Endothelial cell of umbilical vein (primary cell): ENCODE results near the gene DUOX2. TPM values are rescaled to one million over a fixed set of nuclear protein-coding genes. Genes with fewer than 3 reads are reported as not detected.

ENCODE experiments used
- BruUV-seq: library from RNA; stranded (reverse); fragments of 400-500 nt; replicated peaks from 2 replicates; lab custom pipeline; 2021; lab: Mats Ljungman, UMichigan
- CTCF ChIA-PET: fragments of 300-600, 350-600 bp; sonication (Branson Sonifier 250); formaldehyde crosslinking; loops from one replicate; lab custom pipeline; 2021; ENCODE audit warnings: antibody characterized with exemption, inconsistent platforms; lab: Charles Lee
- POLR2A ChIA-PET: fragments of 300-600, 350-600 bp; sonication (Branson Sonifier 250); formaldehyde crosslinking; loops from one replicate; lab custom pipeline; 2021; ENCODE audit warnings: antibody characterized with exemption, inconsistent platforms; lab: Charles Lee
- DNase-seq: peaks from one replicate; pipeline ENCODE4 v3.0.0-alpha.2; 2011; ENCODE audit warnings: low read depth, low spot score
- FAIRE-seq: peaks from 2 replicates; lab custom pipeline; 2011; peaks lifted over from hg19 to GRCh38; lab: Jason Lieb, UNC
- H2AFZ ChIP-seq: 2 replicates; pipeline ENCODE4 v1.6.0; 2012; ENCODE audit warnings: low read depth, low read length, control low read depth, inconsistent platforms
- H3K27ac ChIP-seq: 2 replicates; pipeline ENCODE4 v1.5.1; 2011; ENCODE audit warnings: low read depth, mild to moderate bottlenecking, control low read depth, low read length, moderate library complexity; ENCODE audit not compliant: insufficient read depth
- H3K27me3 ChIP-seq, 2 experiments: 2 replicates each; pipeline versions ENCODE4 v1.6.0 to v1.6.1; 2011; ENCODE audit warnings: low read length in 2 of 2, mixed read lengths in 1 of 2; ENCODE audit not compliant: control insufficient read depth in 2 of 2, insufficient read depth in 2 of 2
- H3K36me3 ChIP-seq, 2 experiments: 2 replicates in 1 of 2; 3 replicates in 1 of 2; pipeline ENCODE4 v1.5.1; 2011; ENCODE audit warnings: low read length in 2 of 2, mild to moderate bottlenecking in 1 of 2, moderate library complexity in 1 of 2; ENCODE audit not compliant: control insufficient read depth in 2 of 2, insufficient read depth in 2 of 2; ENCODE audit errors: extremely low read depth in 1 of 2
- H3K4me1 ChIP-seq: 3 replicates; pipeline ENCODE4 v1.5.1; 2011; ENCODE audit warnings: mild to moderate bottlenecking, low read length; ENCODE audit not compliant: control insufficient read depth, insufficient read depth; ENCODE audit errors: extremely low read depth
- H3K4me2 ChIP-seq: 2 replicates; pipeline ENCODE4 v1.6.1; 2011; ENCODE audit warnings: low read length, control low read depth, mixed read lengths; ENCODE audit not compliant: insufficient read depth
- H3K4me3 ChIP-seq, 3 experiments: fragments of 200-600 bp in 1 of 3; sonication (generic), shearing (Covaris generic) in 1 of 3; replicated peaks in 1 of 3; 2 replicates each; pipeline ENCODE4 v1.5.1; 2011 to 2016; ENCODE audit warnings: control low read depth in 3 of 3, low read length in 3 of 3, mild to moderate bottlenecking in 2 of 3, inconsistent platforms in 1 of 3, low read depth in 1 of 3, moderate library complexity in 1 of 3; ENCODE audit not compliant: insufficient read depth in 1 of 3
- H3K79me2 ChIP-seq: 2 replicates; pipeline ENCODE4 v1.6.0; 2012; ENCODE audit warnings: low read length, inconsistent platforms; ENCODE audit not compliant: control insufficient read depth, insufficient read depth
- H3K9ac ChIP-seq: replicated peaks from 2 replicates; pipeline ENCODE3; 2011; ENCODE audit warnings: low read length, control low read depth; ENCODE audit not compliant: insufficient read depth; ENCODE audit errors: extremely low read depth
- H3K9me1 ChIP-seq: replicated peaks from 3 replicates; pipeline ENCODE4 v1.6.0; 2011; ENCODE audit warnings: mild to moderate bottlenecking, low read length; ENCODE audit not compliant: control insufficient read depth, insufficient read depth; ENCODE audit errors: extremely low read depth
- H3K9me3 ChIP-seq: replicated peaks from 2 replicates; pipeline ENCODE4 v1.5.1; 2012; ENCODE audit warnings: low read length, inconsistent platforms; ENCODE audit not compliant: control insufficient read depth, insufficient read depth
- H4K20me1 ChIP-seq: replicated peaks from 2 replicates; pipeline ENCODE3; 2011; ENCODE audit warnings: mild to moderate bottlenecking, low read length; ENCODE audit not compliant: control insufficient read depth, insufficient read depth; ENCODE audit errors: extremely low read depth
- CTCF ChIP-seq, 2 donors: IDR thresholded peaks; 1 replicate in 1 of 2; 2 replicates in 1 of 2; pipeline ENCODE4 v1.5.1; 2011; ENCODE audit warnings: low read length in 2 of 2, mild to moderate bottlenecking in 2 of 2, moderate library complexity in 2 of 2, control low read depth in 1 of 2, inconsistent platforms in 1 of 2, low read depth in 1 of 2; ENCODE audit not compliant: insufficient read depth in 1 of 2; ENCODE audit errors: extremely low read depth in 1 of 2
- FOS ChIP-seq: IDR thresholded peaks from 2 replicates; pipeline ENCODE4 v1.6.1; 2011; ENCODE audit warnings: mild to moderate bottlenecking, low read length, moderate library complexity, borderline replicate concordance; ENCODE audit not compliant: insufficient read depth
- GATA2 ChIP-seq: IDR thresholded peaks from 2 replicates; pipeline ENCODE4 v1.7.0; 2011; ENCODE audit warnings: low read depth, mild to moderate bottlenecking, moderate library complexity, mixed read lengths, low read length; ENCODE audit not compliant: insufficient read length, insufficient read depth
- JUN ChIP-seq: IDR thresholded peaks from 2 replicates; pipeline ENCODE4 v1.6.1; 2011; ENCODE audit warnings: borderline replicate concordance, low read depth; ENCODE audit not compliant: insufficient read length, insufficient read depth
- MAX ChIP-seq: IDR thresholded peaks from 2 replicates; pipeline ENCODE4 v1.6.1; 2011; ENCODE audit not compliant: insufficient read depth, insufficient read length
- POLR2AphosphoS5 ChIP-seq: IDR thresholded peaks from 2 replicates; pipeline ENCODE4 v1.6.1; 2012; ENCODE audit warnings: low read depth, mild to moderate bottlenecking, control low read depth, low read length, moderate library complexity; ENCODE audit not compliant: insufficient read depth
- dilution Hi-C: fragments of 300-500 bp; cut with MboI; formaldehyde crosslinking; loops from one replicate; pipeline ENCODE4 v1.15.0; 2019; ENCODE audit warnings: low sequenced_read_pairs; ENCODE audit not compliant: extremely low pct_ligation_motif_present
- intact Hi-C: fragments of 100-400 bp; cut with micrococcal nuclease; formaldehyde crosslinking; loops from one replicate; pipeline ENCODE4 v1.10.0; 2022
- polyA plus RNA-seq, 4 experiments: library from polyadenylated mRNA; depleted of rRNA in 3 of 4; stranded (reverse) in 3 of 4; unstranded in 1 of 4; fragments of >200 nt; gene quantifications; 2 replicates each; pipeline versions ENCODE4 v1.2.1 to v1.2.3, GENCODE V29; 2011 to 2012; ENCODE audit warnings: missing spikeins in 1 of 4
- total RNA-seq: library from RNA; stranded (reverse); gene quantifications from 2 replicates; pipeline ENCODE4 v1.2.3, GENCODE V29; 2021

Gene DUOX2
- total and polyA plus RNA-seq, 2 donors (not counting 3 experiments of a cell fraction or from before 2014, with no cell fraction given): 0.01 TPM; not detected in 1

- no TSS peak for BruUV-seq
- no peaks in the 10 kb centered on the region for H3K36me3 ChIP-seq
- ChIA-PET POLR2A (no interaction called here), CTCF (no interaction called here)
- H2AFZ ChIP-seq: no peak overlapping the region
- peaks cover 29 to 37% of the 10 kb centered on the region in 2 experiments for H3K27me3 ChIP-seq
- no peaks in the 10 kb centered on the region for H3K4me1 ChIP-seq
- intact Hi-C loops: no loop called here
- H3K9ac ChIP-seq: no peak overlapping the region
- TF ChIP-seq MAX: no peak
- TF ChIP-seq GATA2: no peak
- TF ChIP-seq POLR2AphosphoS5: no peak
- TF ChIP-seq JUN: no peak
- no peak for TF ChIP-seq CTCF (IDR thresholded peaks at IDR 0.05; ENCODE audit: extremely low read depth in 1 of 2, insufficient read depth in 1 of 2, low read depth in 1 of 2, low read length in 2 of 2)
- no peak for TF ChIP-seq FOS
- H3K9me1 ChIP-seq: no peaks in the 10 kb centered on the region
- no peak overlapping the region for H3K27ac ChIP-seq
- H3K79me2 ChIP-seq: no peaks in the 10 kb centered on the region
- H3K4me3 ChIP-seq: no peak overlapping the region
- H3K4me2 ChIP-seq: no peak overlapping the region
- FAIRE-seq (no peak), DNase-seq (no peak)
- dilution Hi-C loops: no loop called here
- no peaks in the 10 kb centered on the region for H4K20me1 ChIP-seq
- no peaks in the 10 kb centered on the region for H3K9me3 ChIP-seq
These were observed 24.1 kb downstream of the DUOX2 start for GRCh38 chr15:45089712-45090373.
